Fibroblast of mammary gland (primary cell): Measurements from ENCODE around the gene SDS.

Source experiments
- DNase-seq: peaks from one replicate; pipeline ENCODE4 v3.0.0-alpha.2; 2010; ENCODE audit warnings: low read depth
- H3K4me3 ChIP-seq: 2 replicates; pipeline ENCODE4 v1.5.1; 2011; ENCODE audit warnings: low read depth, mild to moderate bottlenecking, low read length, moderate library complexity; ENCODE audit not compliant: control insufficient read depth
- TF ChIP-seq, protein P1 (sequence below): conservative IDR thresholded peaks from 2 replicates; pipeline ENCODE4 v1.5.1; 2011; ENCODE audit warnings: low read depth, low read length, inconsistent platforms; ENCODE audit not compliant: control insufficient read depth, insufficient read depth

The SDS gene

DNA sequence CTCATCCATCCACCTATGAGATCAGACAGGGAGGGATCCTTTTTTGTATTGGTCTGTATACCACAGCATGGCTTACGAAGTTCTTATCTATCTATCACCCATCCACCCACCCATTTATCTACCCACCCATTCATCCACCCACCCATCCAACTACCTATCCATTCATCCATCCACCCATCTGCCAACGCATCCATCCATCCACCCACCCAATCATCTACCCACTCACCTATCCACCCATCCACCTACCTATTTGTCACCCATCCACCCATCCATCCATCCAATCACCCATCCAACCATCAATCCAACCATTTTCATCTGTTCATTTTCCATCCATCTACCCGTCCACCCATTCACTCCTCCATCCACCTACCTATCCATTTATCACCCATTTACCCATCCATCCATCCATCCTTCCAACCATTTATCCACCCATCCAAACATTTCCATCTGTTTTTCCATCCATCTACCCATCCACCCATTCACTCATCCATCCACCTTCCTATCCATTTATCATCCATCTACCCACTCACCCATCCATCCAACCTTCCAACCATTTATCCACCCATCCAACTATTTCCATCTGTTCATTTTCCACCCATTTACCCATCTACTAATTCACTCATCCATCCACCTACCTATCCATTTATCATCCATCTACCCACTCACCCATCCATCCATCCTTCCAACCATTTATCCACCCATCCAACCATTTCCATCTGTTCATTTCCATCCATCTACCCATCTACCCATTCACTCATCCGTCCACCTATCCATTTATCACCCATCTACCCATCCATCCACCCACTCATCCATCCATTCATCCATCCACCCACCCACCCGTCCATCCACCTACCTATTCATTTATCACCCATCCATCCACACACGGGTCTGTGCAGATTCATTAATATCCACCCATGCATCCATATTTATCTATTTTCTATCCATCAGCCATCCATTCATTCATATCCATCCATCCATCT, 13.3 kb downstream of the SDS start:
- DNase-seq = no peak
- TF ChIP-seq, protein P1, sequence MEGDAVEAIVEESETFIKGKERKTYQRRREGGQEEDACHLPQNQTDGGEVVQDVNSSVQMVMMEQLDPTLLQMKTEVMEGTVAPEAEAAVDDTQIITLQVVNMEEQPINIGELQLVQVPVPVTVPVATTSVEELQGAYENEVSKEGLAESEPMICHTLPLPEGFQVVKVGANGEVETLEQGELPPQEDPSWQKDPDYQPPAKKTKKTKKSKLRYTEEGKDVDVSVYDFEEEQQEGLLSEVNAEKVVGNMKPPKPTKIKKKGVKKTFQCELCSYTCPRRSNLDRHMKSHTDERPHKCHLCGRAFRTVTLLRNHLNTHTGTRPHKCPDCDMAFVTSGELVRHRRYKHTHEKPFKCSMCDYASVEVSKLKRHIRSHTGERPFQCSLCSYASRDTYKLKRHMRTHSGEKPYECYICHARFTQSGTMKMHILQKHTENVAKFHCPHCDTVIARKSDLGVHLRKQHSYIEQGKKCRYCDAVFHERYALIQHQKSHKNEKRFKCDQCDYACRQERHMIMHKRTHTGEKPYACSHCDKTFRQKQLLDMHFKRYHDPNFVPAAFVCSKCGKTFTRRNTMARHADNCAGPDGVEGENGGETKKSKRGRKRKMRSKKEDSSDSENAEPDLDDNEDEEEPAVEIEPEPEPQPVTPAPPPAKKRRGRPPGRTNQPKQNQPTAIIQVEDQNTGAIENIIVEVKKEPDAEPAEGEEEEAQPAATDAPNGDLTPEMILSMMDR = no peak
- no peak overlapping the region for H3K4me3 ChIP-seq

DNA sequence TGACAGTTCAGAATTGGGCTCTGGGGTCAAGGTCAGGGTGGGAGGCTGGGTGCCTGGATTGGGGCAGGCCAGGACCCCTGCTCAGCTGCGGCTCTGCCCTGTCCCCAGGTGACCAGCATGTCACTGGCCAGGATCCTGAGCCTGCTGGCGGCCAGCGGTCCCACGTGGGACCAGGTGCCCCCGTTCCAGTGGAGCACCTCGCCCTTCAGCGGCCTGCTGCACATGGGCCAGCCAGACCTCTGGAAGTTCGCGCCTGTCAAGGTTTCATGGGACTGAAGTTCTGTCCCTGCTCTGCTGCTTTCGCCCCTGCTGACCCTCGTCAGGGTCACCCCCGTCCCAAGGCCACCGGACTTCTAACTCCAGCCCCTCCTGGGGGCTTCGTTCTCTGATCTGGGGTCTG, 15.3 kb downstream of the SDS start:
- no peak for DNase-seq
- TF ChIP-seq, protein P1 = no peak
- H3K4me3 ChIP-seq = no peak overlapping the region

DNA sequence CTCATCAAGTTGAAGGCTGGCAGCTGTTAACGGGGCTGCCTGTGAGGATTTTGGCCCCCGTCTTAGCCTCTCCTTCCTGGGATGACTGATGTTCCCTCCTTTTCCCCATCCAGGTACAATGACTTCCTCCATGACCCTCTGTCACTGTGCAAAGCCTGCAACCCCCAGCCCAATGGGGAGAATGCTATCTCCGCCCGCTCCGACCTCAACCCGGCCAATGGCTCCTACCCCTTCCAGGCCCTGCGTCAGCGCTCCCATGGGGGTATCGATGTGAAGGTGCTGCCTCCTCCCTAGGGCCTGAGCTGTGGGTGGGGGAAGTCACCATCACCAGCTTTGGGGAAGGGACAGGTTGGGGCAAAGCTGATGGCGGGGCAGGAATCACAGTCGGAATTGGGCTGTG, 16.1 kb downstream of the SDS start:
- TF ChIP-seq, protein P1 = no peak
- DNase-seq = no peak
- H3K4me3 ChIP-seq = no peak overlapping the region

DNA sequence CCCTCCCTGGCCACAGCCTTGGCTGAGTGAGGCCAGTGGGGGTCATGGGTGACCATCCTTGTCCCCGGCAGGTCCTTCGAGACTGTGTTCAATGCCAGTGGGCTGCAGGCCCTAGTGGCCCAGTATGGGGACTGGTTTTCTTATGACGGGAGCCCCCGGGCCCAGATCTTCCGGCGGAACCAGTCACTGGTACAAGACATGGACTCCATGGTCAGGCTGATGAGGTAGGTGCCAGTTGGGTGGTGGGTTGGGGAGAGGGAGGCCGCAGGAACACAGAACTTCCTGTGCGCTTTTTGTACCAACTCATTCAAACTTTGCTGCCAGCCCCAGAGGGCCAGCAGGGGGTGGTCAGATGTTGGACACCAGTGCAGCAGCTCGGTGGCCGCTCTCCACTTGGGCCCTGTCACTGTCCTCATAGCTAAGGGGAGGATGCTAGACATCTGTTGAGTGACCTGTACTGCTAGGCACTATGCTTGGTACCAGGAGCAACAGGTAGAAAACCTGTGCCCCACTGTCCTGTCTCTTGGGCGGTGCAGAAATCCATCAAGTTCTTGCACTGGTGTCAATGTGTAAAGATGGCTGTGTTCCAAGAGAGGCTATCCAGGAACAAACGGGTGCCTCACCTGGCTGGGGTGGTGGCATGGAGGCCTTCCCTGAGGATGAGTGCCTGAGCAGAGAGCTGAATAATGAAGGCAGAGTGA, 16.7 kb downstream of the SDS start:
- DNase-seq = no peak
- TF ChIP-seq, protein P1 = no peak
- H3K4me3 ChIP-seq = no peak overlapping the region

DNA sequence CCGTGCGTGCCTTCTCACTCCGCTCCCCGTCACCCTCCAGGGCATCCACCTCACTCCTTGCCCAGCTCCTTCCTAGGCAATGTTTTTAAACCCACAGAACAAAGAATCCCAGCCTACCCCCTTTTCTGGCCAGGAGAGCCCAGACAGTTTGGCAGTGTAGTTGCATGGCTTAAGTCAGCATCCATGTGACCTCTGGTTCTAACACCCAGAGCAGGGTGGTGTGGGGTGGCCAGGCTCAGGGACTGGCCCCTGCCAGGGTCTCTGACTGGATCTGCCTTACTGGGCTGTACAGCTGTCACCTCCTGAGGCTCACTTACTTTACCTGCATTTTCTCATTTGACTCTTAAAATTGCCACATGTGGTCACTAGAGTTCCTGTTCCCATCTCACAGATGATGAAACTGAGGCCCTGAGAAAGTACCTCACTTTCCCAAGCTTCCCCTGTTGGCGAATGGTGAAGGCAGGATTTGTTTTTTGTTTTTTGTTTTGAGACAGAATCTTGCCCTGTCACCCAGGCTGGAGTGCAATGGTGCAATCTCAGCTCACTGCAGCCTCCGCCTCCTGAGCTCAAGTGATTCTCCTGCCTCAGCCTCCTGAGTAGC, 18.3 kb downstream of the SDS start:
- H3K4me3 ChIP-seq = no peak overlapping the region
- DNase-seq = no peak
- TF ChIP-seq, protein P1 = no peak

DNA sequence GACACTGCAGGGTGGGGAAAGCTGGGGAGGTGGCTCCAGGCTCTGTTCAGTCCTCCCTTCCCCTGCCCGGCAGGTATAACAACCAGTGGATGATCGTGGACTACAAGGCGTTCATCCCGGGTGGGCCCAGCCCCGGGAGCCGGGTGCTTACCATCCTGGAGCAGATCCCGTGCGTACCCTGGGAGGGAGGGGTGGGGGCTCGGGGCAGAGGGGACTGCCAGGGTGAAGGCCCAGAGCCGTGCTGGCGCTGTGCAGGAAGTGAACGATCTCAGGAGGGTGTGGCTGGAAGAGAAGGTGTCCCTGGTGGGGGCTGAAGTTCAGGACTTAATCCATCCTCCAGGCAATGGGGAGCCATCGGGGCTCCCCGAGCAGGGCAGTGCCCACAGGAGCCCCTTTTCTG, 18.9 kb downstream of the SDS start:
- TF ChIP-seq, protein P1 = no peak
- no peak overlapping the region for H3K4me3 ChIP-seq
- no peak for DNase-seq
